ENCODE measurements around the gene PSMB3.
A peak's percentile ranks its signal among the peaks of the same experiment; 100 is the strongest.
"Not testable (repeated sequence)": the region's sequence is repeated elsewhere in the genome, so short reads cannot be mapped to it uniquely, and the experiment has no call there.

Gene PSMB3

GRCh38 chr17:38716368-38717005 lies 36.1 kb upstream of the PSMB3 start:
- DNase-seq (ENCODE audit: low read depth, low spot score): no peak

GRCh38 chr17:38717139-38717745 lies 35.3 kb upstream of the PSMB3 start:
- no peak for DNase-seq (ENCODE audit: low read depth, low spot score)

- DNase-seq (ENCODE audit: low read depth, low spot score): no peak
Observed at GRCh38 chr17:38719289-38719942, 33.1 kb upstream of the PSMB3 start.

DNA sequence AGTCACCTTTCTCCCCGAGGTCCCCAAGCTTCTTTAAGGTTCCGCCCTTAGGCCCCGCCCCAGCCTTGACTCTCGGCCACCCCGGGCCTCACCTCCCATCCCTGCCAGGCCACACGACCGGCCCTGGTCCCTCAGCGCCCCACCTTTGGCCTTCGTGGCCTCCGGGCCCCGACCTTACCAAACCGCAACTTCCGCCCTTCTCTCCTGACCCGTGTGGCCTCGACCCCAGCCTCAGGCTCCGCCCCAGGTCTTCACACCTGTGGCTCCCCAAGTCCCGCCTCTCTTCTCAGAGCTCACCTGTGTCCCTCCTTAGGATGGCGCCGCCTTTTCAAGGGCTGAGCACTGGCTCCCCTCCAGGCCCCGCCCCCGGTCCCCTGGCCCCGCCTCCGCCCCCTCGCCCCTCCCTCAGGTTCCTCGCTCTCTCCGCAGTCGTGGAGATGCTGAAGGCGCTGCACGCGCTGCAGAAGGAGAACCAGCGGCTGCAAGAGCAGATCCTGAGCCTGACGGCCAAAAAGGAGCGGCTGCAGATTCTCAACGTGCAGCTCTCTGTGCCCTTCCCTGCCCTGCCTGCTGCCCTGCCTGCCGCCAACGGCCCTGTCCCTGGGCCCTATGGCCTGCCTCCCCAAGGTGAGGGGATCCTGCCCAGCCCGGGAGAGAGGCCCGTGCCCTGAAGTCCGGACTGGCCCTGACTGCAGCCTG lies 32.4 kb upstream of the PSMB3 start:
- no peak for DNase-seq (ENCODE audit: low read depth, low spot score)

DNA sequence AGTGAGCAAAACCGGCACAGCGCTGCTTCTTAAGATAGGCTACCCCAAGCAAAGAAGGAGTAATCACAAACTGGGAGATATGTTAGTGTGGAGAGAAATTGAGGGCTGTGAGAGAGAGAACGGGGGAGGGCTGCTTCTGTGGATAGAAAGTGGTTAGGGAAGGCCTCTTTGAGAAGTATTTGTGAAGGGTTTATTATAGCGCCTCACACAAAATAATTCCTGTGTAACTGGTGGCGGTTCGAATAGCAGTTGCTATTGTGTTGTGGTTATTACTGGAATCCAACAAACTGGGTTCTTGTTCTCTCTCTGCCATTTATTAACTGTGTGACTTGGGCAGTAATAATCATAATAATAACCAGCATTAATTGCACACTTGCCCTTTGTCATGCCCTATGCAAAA lies 31.6 kb upstream of the PSMB3 start:
- DNase-seq (ENCODE audit: low read depth, low spot score): no peak

- DNase-seq (ENCODE audit: low read depth, low spot score): no peak
Observed at GRCh38 chr17:38721802-38722201, 30.7 kb upstream of the PSMB3 start.

GRCh38 chr17:38724337-38724988 lies 28.1 kb upstream of the PSMB3 start:
- DNase-seq (ENCODE audit: low read depth, low spot score): peak; percentile 82

GRCh38 chr17:38725066-38725465 lies 27.5 kb upstream of the PSMB3 start:
- no peak for DNase-seq (ENCODE audit: low read depth, low spot score)

DNA sequence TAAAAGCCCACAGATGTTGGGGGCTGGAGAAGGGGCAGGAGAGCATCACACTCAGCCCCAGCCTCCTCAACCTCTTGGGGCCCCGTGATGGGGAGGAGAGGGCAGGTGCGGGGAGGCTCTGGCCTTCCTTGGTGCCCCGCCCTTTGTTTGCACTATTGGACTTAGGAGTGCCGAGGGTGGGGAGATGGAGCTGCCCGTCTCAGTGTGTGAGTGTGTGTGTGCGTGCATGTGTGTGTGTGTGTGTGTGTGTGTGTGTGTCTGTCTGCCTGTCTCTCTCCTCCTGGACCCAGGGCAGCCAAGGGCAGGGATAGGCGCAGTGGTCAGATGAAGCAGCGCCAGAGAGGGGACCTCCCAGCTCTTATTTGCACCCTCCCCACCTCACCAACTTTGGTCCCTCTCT lies 26.4 kb upstream of the PSMB3 start:
- DNase-seq (ENCODE audit: low read depth, low spot score): not testable (repeated sequence)

DNA sequence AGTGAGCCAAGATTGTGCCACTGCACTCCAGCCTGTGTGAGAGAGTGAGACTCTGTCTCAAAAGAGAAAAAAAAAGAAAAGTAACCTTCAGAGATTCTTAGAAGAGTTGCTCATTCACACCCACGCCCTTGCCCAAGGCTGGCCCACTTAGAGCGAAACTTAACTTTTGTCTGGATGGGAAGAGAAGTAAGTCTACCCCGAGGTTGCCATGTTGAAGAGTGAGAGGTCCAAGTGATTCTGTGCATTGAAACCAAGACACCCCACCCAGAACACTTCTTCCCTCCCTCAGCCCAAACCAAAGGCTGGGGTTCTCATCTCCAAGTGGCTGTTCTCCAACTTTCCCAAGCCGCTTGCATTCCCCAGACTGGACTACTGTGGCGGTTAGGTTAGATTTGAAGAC lies 24.8 kb upstream of the PSMB3 start:
- DNase-seq (ENCODE audit: low read depth, low spot score): no peak

DNA sequence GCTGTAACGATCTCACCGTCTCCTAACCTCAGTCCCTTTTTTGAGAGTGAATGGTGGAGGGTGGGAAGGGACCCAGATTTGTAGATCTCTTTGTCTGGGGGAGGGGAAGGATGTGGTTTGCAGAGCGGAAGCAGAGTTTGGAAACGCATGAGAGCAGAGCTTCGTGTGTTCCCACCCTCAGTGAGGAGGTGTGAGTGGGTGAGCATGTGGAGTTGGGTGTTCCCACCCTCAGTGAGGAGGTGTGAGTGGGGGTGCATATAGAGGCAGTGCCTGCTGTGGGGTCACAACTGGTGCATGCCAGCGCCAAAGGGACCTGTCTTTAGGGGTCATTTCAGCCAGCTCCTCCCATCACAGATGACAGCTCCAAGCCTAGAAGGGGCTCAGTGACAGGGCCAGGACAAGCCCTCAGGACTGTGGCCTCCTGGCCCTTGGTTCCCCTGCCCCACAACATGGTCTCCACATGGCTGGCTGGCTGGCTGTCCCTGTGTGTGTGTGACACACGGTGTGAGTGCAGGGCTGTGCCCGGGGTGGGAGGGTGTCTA lies 24.2 kb upstream of the PSMB3 start:
- no peak for DNase-seq (ENCODE audit: low read depth, low spot score)

DNA sequence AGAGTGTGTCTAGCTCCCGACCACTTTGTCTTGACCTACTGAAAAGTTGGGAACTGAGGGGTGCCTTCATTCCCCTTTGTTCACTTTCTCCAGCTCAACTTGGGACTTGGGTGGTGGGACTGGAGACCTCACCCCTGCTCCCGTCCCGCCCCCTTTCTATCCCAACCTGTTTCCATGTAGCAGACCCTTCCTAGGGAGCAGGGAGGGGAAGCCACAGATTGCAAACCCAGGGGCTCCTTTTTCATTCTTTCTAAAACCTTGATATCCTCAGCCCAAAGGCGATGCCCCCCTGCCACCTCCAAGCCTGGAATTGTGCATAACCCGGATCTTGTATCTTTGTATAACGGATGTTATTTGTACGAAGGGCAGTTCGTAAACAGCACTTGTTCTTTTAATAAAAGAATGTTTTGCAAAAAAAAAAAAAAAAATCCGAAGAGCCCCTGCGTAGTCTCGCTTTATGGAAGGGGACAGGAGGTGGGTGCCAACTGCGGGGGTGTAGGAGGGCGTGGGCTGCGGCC lies 23.1 kb upstream of the PSMB3 start:
- DNase-seq (ENCODE audit: low read depth, low spot score): no peak

GRCh38 chr17:38729886-38730525 lies 22.5 kb upstream of the PSMB3 start, which contains the start of gene CISD3:
CISD3 (plus strand) TSS chr17:38730341; CDS start chr17:38730359, 18 bp downstream.
- DNase-seq (ENCODE audit: low read depth, low spot score): peak; percentile 92

- DNase-seq (ENCODE audit: low read depth, low spot score): peak; percentile 73
Observed at GRCh38 chr17:38730526-38731379, 21.8 kb upstream of the PSMB3 start.

GRCh38 chr17:38731526-38732294 lies 20.8 kb upstream of the PSMB3 start:
- DNase-seq (ENCODE audit: low read depth, low spot score): no peak

DNA sequence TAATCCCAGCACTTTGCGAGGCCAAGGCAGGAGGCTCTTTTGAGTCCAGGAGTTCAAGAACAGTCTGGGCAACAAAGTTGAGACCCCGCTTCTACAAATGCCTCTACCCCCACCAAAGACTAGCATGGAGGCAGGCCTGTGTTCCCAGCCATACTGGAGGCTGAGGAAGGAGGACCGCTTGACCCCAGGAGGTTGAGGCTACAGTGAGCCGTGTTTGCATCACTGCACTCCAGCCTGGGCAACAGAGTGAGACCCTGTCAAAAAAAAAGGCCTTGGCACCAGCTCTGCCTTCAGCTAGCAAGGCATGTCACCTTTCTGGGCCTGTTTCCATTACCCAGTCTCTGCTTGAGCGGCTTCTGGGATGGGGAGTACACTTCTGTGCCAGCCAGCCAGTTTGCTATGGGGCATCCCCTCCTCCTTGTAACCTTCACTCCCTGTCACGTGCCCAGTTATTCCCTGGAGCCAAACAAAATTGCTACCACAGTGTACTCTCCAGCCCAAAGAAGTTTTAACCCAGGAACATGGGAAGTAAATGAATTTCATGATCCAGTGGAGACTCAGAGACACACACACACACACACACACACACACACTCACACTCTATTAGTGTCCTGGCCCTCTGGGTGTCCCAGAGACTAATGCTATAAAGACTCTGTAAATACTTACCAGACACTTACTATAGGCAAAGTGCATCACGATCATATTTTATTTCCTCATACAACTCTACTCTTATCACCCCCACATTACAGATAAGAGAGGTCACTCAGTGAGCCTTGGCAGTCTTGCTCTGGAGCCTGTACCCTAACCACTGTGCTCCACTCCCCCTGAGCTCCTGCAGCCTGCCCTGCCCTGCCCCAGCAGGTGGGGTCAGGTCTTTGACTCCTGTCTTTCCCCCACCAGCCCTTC lies 19.9 kb upstream of the PSMB3 start:
- DNase-seq (ENCODE audit: low read depth, low spot score): no peak

DNA sequence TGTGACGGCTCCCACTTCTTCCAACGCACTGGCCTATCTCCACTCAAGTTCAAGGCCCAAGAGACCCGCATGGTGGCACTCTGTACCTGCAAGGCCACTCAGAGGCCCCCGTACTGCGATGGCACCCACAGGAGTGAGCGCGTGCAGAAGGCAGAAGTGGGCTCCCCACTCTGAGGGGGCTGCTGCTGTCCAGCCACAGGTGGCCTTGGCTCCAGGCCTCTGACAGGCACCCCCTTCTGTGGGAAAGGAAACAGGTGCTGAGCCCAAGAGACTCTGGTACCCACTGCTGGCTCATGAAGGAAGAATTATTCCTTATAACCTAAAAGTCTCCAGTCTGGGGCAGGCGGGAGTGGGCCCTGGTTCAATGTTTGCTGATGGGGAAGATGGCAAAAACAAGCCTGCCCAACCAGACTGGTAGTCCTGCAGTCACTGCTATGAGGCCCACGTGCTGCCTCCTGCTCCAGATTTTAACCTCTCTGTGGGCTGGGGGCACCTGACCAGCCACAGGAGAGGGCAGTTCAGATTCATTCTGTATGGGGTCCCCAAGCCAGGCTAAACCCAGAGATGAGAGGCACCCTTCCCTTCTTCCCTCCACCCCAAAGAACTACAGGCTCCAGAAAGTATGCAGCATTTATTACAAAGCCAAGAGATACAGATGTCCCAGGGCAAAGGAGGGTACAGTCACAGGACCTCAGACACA lies 19.1 kb upstream of the PSMB3 start:
- DNase-seq (ENCODE audit: low read depth, low spot score): no peak
